Posterior cingulate gyrus (tissue), 11 donors: ENCODE results near the gene BGN.

Experiments
- DNase-seq, 10 donors: peaks; one replicate each; pipeline versions ENCODE4 v3.0.0 to v3.0.0-alpha.2; 2020 to 2021; ENCODE audit warnings: mixed read lengths in 3 of 10
- intact Hi-C: fragments of 100-400 bp; cut with DNase I; formaldehyde crosslinking; loops from one replicate; pipeline ENCODE4 v1.15.1; 2023

BGN gene

DNA sequence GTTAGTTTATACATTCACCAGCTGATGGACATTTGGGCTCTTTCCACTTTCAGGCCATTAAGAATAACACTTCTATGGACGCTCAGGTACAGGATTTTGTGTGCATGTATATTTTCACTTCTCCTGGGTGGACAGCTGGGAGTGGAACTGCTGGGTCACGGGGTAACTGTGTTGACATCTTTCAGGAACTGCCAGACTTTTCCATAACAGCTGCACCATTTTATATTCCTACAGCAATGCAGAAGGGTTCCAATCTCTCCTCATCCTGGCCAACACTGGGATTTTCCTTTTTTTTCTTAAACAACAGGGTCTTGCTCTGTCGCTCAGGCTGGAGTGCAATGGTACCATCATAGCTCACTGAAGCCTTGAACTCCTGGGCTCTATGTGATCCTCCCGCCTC is 36.3 kb upstream of the BGN start:
- intact Hi-C loops, result no loop called here
- no peak for DNase-seq

DNA sequence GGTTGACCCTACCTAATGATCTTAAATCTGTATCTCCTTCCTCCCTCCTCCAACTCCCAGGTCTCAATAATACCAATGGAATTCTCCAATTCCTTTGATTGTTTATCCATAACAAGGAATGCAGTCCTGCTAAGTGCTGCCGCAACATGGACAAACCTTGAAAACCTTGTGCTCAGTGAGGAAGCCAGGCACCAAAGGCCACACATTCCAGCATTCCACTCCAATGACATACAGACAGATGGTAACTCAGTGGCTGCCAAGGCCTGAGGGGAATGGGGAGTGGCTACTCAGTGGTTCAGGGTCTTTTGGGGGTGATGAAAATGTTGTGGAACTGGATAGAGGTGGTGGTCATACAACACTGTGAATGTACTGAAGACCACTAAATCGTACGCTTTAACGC is 34.8 kb upstream of the BGN start:
- intact Hi-C loops, result no loop called here
- DNase-seq, result peak in 1 of 10 donors; percentile 32

DNA sequence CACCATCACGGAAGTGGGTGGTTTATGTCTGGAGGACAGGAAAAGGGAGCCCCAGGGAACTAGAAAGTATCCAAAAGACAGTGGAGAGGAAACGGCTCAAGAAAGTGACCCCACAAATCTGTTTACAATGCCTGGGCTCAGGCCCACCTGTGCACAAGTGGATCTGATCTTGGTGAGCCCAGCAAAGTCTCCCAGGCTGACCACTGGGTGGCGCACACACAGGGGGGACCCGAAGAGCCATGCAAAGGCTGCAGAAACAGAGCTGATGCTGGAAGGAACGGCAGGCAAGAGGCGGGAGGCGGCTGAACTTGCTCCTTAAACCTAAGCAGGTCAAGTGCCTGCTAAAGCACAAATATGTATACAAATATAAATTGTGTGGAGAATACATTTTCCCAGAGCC is 34.0 kb upstream of the BGN start:
- DNase-seq, result peak in 8 of 10 donors; percentile 48 to 93 (median 58)
- intact Hi-C loops, result no loop called here

DNA sequence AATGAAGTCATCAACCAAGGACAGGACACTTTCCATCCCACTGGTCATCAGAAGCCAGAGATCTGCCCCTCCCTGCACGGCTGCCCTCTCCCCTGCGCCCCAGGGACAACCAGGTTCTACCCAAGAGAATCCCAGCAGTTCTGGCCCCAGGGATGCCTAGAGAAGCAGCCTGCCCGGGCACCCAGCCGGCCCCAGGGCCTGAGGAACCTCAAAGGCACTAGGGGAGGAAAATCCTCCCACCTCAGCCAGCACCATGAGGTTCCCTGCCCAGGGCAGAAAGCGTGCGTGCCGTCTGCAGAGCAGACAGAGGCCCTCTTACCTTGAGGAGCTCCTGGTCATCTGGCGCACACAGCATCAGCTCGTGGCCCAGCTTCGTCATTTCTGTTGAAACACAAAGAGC is 32.5 kb upstream of the BGN start:
- intact Hi-C loops, result no loop called here
- DNase-seq, result peak in 2 of 10 donors; percentile 65 to 73

DNA sequence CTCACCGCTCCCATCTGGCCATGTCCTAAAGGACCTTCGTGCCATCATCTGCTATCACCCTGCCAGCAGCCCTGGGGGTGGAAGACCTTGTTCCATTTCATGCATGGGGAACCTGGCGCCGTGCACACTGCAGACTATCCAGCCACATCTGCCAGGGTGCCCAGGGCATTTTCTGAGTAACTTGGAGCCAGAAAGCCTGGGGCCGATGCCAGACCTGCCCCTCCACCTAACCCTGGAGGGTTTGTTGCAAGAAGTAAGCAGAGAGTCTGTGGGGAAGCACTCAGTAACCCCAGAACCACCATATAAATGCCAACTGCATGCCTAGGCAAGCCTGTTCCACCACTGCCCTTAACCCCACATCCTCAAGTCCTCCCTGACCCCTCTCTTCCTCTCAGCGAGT is 31.7 kb upstream of the BGN start:
- intact Hi-C loops, result no loop called here
- peak in 1 of 10 donors; percentile 62 for DNase-seq

DNA sequence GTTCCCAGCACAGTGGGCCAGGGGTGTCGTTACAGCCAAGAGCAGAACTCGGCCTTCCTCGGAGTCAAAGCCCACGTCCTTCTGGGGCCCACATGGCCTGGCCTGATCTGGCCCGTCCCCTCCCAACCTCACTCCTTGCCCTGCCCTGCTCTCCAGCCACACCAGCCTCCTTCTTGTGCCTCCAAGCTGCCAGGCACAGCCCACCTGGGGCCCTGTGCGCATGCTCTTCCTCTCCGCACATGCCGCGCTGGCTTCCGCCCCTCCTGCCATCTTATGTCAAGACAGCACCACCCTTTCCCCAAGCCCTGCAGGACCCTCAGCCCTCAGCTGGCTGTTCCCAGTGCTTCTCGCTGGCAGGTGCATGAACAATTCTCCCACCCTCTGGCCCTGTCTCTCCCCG is 31.2 kb upstream of the BGN start:
- DNase-seq, result peak in 1 of 10 donors; percentile 59
- intact Hi-C loops, result no loop called here

DNA sequence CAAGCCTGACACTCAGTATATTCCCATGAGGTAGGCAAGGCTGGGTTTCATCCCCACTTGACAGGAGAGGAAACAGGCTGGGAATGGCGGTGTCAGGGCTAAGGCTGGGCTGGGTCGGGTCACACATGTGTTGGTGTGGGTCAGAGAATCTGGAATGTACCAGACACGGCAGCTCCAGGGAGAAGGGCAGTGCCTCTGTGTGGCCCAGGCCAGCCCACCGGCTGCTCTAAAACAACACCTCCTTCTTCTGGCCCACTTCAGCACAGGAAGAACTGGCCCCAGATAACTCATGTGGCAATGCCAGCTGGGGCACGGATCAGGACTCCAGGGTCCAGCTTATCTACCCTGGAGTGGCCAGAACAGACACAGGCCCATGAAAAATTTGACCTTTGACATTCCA is 30.7 kb upstream of the BGN start:
- DNase-seq, result no peak
- intact Hi-C loops, result no loop called here

DNA sequence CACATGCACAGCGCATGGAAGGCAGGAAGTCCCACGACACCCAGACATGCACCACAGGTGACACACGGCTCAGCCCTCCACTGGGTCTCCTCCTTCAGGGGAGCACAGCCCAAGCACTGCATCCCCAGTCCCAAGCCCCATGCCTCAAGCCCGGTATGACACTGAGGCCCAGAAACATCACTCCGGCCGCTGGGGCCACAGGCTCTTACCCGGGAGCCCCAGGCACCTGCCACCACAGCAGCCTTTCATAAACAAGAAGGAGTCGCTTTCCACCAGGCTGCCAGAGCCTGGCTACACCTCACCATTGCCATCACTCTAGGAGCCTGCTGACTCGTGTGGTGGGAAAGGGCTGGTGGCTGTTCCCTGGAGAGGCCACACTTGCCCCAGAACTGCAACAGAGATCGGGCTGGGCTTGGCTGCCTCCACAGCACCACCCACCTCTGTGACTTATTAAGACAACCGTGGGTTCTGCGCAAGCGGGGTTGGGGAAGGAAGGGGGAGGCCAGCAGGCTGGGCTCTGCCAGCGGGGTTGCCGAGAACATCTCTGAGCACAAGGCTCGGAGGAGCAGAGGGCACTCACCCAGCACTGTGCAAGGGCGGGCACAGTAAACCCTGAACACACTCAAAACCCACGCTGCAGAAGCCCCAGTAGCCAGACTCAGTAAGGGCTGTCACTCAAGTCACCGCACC is 28.9 kb upstream of the BGN start:
- intact Hi-C loops, result no loop called here

DNA sequence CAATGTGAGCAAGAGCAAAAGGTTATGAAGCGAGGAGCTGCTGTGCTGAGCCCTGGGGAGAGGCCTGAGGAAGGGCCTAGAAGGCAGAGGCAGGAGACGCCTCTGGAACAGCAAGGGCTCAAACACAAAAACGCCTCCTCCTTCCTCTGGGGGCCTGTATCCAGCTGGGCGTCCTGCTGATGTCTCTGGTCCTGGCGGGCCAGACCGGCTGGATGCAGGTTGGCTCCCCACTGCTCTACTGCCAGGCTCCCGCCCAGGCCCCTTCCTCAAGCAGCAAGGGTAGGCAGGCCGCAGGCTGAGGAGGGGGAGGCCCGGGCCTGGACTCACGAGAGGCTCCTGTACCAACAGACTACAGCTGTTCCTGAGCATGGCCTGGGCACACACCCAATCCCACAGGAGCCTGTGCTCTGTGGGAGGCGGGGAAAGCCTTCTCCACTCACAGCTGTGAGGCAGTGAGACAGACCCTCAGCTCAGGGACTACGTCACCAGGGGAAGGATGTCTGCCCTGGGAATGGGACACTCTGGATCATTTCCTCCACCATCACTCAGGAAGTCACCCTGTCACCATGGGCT is 26.7 kb upstream of the BGN start:
- intact Hi-C loops, result no loop called here
- DNase-seq, result no peak

More for the DNA sequence above, 28.9 kb upstream of the BGN start:
- DNase-seq, result peak in 3 of 10 donors; percentile 16 to 85 (median 41)

DNA sequence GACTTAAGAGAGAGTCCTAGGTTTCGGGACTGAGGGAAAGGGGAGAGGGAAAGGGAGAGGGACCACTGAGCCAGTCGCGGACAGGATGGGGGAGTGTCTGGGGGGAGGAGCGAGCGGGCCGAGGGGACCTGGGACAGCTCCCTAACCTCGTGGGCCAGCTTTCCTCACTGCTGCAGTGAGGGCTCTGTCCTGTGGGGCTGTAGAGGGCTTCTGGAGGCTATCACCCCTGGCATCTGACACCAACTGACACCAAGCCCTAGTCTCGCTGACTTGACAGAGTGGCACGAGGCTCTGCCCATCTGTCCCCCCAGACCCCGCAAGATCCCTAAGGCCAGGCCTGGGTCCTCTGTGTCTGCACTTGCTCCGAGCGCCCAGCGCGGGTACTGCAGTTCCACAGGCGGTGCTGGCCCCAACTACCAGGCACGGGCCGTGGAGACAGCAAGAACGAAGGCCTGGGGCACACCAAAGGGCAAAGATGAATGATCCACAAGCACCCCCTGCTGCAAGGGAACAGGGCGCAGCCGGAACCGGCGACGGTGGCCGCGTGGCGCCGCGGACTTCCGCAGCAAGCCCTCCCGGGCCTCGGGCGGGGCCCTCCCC is 24.9 kb upstream of the BGN start:
- peak in 2 of 10 donors; percentile 10 to 13 for DNase-seq
- intact Hi-C loops, result loop anchor here (2.0 kb wide), 1 partner anchor 37 kb away; no protein-coding TSS in a partner anchor

DNA sequence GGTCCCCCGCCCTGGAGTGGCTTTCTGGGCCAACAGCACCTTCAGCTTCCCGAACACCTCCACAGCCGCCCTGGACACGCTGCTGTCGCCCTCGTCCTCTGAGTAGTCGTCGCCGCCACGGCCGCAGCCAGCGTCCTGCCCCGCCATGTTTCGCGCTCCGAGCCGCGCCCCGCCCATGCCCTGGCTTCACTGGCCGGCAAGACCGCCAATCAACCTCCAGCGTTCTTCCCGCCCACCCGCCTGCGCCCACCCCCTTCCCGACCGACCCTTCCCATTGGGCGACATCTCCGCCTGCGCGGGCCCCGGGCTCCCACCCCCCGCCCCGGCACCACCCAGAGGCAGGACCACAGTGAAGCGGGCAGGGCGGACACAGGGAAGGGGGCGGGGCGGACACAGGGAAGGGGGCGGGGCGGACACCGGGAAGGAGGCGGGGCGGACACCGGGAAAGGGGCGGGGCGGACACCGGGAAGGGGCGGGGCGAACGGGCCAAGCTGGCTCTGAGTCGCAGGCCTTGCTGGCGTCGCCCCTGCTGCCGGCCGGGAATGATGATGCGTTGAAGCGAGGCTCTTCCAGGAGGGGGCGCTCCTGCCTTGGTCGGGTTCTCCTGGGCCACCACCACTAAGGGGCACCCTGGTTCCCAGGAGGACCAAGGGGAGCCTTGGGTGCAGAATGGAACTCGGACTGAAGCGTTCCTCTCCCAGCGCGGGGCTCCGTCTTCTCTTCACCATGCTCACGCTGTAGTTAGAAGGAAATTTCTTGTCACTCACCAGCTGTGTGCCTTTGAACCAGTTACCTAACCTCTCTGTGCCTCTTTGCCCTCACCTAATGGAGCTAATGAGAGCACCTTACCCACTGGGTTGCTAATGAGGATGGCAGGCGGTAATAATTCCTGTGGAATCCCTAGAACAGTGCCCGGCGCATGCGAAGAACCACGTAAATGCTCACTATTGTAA is 24.1 kb upstream of the BGN start, which contains the start of gene HAUS7:
Gene HAUS7, minus strand, starts transcription at position 166 of the 953 bp plus-strand sequence. Its CDS starts 19 bp downstream, at position 147.
- intact Hi-C loops, result loop anchor here (2.0 kb wide), 1 partner anchor 36 kb away; no protein-coding TSS in a partner anchor
- peak; percentile 76 to 98 (median 86) for DNase-seq

DNA sequence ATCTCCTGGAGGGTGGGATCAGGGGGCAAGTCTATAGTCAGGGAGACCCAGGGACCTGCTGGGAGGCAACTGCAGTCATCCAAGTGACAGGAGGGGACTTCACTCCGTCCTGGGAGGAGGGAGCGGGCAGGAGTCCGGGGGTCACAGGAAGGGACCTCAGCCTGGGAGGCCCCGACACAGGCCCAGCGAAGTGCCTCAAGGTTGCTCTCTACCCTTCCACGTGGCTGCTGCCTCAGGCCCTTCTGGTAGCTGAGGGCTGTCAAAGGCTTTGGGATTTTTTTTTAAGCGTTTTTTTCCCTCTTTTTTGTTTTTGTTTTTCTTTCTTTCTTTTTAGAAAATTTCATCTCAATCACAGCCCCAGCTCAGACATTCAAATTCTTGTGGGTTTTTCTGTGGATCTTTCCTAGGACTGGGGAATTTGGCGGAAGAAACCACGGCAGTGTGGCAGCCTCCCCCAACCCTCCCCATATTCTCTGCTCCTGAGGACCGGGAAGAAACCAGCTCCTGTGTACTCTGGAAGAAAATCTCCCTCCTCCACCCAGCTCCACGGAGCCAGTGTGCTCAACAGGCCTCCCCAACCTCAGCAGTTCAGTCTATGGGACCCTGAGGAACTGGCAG is 23.0 kb upstream of the BGN start:
- no peak for DNase-seq
- intact Hi-C loops, result loop anchor here (2.0 kb wide), 1 partner anchor 35 kb away; no protein-coding TSS in a partner anchor

DNA sequence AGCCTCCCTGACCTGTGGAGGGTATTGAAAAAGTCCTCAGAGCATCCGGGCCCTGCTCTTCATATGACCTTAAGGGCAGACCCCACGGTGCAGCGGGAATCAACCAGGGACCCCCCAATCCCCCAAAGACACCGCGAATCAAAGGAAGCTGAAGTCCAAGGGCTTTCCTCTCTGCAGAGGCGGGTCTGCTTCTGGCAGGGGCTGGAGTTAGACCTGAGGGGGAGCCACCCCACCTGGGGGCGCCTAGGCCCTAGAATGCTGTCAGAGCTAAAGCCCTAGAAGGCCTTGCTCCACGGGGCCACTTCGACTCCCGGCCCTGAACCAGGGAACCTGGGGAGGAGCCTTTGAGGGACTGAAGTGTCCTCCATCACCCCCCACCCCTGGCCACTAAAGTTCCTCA is 21.7 kb upstream of the BGN start:
- intact Hi-C loops, result no loop called here
- no peak for DNase-seq

DNA sequence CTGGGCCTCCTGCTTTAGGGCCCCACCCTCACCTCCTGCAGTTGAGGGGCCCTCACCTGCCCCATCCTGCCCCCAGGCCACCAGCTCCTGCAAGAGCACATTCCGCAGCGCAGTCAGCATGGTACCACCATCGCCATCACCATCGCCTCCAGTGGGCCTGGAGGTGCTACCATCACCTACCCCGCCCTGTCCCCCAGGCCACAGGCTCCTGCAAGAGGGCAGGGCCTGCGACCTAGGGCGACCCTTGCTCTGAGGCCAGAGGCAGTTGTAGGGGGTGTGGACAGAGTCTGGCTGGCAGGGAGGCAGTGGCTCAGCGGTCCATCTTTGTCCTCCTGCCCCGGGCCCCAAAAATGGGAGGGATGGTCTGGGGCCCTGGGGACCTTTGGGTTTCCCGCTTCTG is 20.5 kb upstream of the BGN start:
- DNase-seq, result no peak
- intact Hi-C loops, result no loop called here

DNA sequence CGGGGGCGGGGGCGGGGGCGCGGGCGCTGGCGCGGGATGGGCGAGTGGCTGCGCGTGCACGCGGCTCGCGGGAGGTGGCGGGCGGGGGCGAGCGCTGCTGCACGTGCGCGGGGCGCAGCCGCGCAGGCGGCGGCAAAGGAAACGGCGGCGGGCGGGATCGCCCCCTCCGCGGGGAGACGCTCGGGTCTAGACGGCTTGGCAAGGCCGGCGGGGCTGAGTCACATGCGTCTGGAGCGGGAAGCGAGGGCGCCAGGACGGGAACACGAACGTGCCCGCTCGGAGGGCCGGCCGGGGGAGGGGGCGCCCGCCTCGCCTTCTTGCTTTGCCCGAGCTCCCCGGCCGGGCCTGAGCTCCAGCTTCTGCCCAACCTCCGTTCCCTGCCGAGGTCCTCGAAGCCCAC is 20.1 kb upstream of the BGN start:
- intact Hi-C loops, result no loop called here
- peak in 7 of 10 donors; percentile 39 to 93 (median 50) for DNase-seq

DNA sequence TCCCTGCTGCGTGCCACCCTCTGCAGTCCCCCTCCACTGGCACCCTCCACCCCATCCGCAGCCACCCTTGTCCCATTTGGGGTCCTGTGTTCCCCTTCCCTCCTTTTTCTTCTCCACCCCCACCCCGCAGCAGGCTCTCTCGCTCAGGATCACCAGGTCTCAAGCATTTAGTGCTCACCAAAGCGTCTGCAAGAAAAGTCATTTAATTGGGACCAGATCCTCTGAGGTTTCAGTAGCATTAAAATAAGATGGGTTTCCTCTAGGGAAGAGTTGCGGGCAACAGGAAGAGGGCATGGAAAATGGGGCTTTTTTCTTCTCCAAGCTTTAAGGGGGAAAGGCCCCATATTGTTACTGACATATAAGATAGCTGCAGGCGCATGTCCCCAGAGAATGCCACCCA is 19.5 kb upstream of the BGN start:
- no peak for DNase-seq
- intact Hi-C loops, result no loop called here

DNA sequence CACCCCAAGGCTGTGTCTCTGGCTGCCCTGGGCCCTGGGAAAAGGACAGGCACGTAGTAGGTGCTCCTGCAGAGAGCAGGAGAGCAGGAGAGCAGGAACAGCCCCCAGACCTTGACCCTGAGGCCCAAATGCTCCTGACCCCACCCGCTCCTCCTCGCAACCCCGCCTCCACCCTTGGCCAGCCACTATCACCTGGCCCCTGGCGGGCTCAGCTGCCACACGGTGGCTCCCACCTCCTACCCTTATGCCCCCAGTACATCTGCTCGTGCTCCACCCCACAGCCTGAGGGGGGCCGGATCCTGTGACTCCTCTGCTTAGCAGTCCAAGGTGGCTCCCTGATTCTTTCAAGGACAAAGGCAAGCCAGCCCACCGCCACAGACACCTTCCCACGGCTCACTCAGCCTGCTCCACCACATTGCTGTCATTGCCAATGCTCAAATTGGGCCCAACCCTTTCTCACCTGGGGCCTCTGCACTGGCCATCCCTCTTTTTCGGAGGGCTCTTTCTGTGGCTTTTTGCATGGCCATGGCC is 19.0 kb upstream of the BGN start:
- intact Hi-C loops, result no loop called here
- DNase-seq, result no peak

DNA sequence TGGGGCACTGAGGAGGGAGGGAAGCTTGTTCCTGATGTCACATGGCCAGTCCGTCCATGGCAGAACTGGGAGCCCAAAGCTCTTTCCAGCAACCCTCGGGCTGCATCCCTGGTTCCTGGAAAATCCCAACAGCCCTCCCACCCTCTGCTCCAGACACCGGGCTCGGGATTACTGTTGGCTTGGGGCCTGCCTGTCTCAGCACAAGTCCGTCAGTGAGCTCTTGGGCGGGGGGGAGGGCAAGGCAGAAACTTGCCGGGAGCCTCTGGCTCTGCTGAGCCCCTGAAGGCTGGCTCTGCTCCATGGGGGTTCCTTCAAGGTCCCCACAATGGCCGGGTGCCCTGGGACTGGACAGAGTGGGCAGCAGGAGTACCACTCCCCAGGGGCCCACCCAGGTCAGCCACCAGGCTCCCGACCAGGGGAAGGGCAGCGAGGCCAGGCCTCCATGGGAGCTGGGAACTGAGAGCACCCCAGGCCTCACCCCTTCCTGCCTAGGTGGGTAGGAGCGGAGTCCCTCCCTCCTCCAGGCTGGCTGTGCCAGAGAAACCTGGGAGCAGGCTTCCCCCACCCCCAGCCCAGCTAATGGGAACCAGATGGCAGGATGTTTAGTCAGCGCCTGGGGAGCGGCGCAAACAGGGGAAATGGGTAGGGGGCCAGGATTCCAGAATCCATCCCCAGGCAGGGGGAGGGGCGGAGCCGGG is 18.0 kb upstream of the BGN start:
- intact Hi-C loops, result no loop called here
- DNase-seq, result no peak

DNA sequence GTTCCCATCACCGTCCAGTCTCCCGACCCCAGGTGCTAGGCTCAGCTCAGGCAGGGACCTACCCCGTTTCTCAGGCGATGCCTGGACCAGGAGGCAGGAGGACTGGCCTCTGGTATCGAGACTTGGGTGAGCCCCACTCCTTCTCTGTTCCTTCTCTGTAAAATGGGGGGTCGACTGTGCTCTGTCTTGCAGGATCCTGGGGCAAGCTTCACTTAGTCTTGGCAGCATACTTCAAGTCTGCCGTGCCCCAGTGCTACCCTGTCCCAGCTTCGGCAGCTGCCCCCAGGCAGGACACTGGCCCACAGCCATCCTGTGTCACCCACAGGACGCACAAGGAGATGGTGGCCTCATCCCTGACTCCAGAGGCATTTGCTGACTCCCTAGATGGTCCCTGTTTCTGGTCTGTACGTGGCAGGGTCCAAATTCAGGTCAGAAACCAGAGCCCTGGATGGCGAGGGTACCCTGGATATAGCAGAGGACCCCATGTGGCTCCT is 17.4 kb upstream of the BGN start:
- intact Hi-C loops, result no loop called here

More for the DNA sequence above, 17.4 kb upstream of the BGN start:
- no peak for DNase-seq
